ENCODE data around the gene BLM. TPM values are rescaled to one million over a fixed set of nuclear protein-coding genes. Genes with fewer than 3 reads are reported as not detected.
A peak's percentile ranks its signal among the peaks of the same experiment; 100 is the strongest.

BLM gene
- total and polyA plus RNA-seq, 2 of the 13 experiments (the other 11 are each of a cell fraction or from before 2014, with no cell fraction given): 5.1 to 11.8 TPM

- no peak for TF ChIP-seq SOX6 (IDR thresholded peaks at IDR 0.05)
- TF ChIP-seq SOX6 (CRISPR knock-in tag; IDR thresholded peaks at IDR 0.05): no peak
- peak; percentile 52; the same call in 1 of the 2 replicates for TF ChIP-seq TFDP1 (CRISPR knock-in tag; IDR thresholded peaks at IDR 0.05; ENCODE audit: borderline replicate concordance)
- TF ChIP-seq ISL2 (CRISPR knock-in tag; IDR thresholded peaks at IDR 0.05): no peak
- no peak for TF ChIP-seq MIER3 (CRISPR knock-in tag; IDR thresholded peaks at IDR 0.05; ENCODE audit: borderline replicate concordance)
- TF ChIP-seq TFAP4 (IDR thresholded peaks at IDR 0.05; ENCODE audit: borderline replicate concordance, low read depth): no peak
- peak; percentile 42 for TF ChIP-seq NR2C2 (CRISPR knock-in tag; IDR thresholded peaks at IDR 0.05; ENCODE audit: borderline replicate concordance)
- no peak for TF ChIP-seq ZNF580 (CRISPR knock-in tag; IDR thresholded peaks at IDR 0.05; ENCODE audit: borderline replicate concordance, low read depth)
- no peak for TF ChIP-seq ATF7 (IDR thresholded peaks at IDR 0.05)
- no peak for TF ChIP-seq ATF7 (CRISPR knock-in tag; IDR thresholded peaks at IDR 0.05)
- no peak for TF ChIP-seq EP300 (IDR thresholded peaks at IDR 0.05; ENCODE audit: low read depth in 2 of 2, low read length in 2 of 2)
- 0 out of 2 replicates have a peak, but pooled peaks have one; percentile 17 for TF ChIP-seq EP300 (CRISPR knock-in tag; IDR thresholded peaks at IDR 0.05; ENCODE audit: borderline replicate concordance)
- TF ChIP-seq STAT6 (CRISPR knock-in tag; IDR thresholded peaks at IDR 0.05; ENCODE audit: borderline replicate concordance): no peak
- peak; percentile 69; the same call in 1 of the 2 replicates for TF ChIP-seq ESRRA (CRISPR knock-in tag; IDR thresholded peaks at IDR 0.05; ENCODE audit: low read depth)
- peak; percentile 57; the same call in 1 of the 2 replicates for TF ChIP-seq HNF4G (IDR thresholded peaks at IDR 0.05; ENCODE audit: borderline replicate concordance, low read depth, low read length)
- no peak for TF ChIP-seq HNF4G (CRISPR knock-in tag; IDR thresholded peaks at IDR 0.05; ENCODE audit: borderline replicate concordance, low read depth)
- TF ChIP-seq XRCC5 (optimal IDR thresholded peaks at IDR 0.05; ENCODE audit: low read length): peak; percentile 16
- TF ChIP-seq HNF4A (CRISPR knock-in tag; IDR thresholded peaks at IDR 0.05): peak; percentile 76
- TF ChIP-seq SMARCC2 (IDR thresholded peaks at IDR 0.05): no peak
- no peak for TF ChIP-seq ZNF326 (CRISPR knock-in tag; IDR thresholded peaks at IDR 0.05; ENCODE audit: borderline replicate concordance)
- TF ChIP-seq ZNF512 (CRISPR knock-in tag; IDR thresholded peaks at IDR 0.05): no peak
- TF ChIP-seq KDM4B (CRISPR knock-in tag; IDR thresholded peaks at IDR 0.05): no peak
- no peak for TF ChIP-seq AGO2 (optimal IDR thresholded peaks at IDR 0.05; ENCODE audit: low read depth, low read length)
- TF ChIP-seq ZNF205 (CRISPR knock-in tag; IDR thresholded peaks at IDR 0.05): no peak
- no peak for TF ChIP-seq MAFG (CRISPR knock-in tag; IDR thresholded peaks at IDR 0.05)
- TF ChIP-seq ZFP62 (CRISPR knock-in tag; IDR thresholded peaks at IDR 0.05): no peak
- TF ChIP-seq TBX2 (CRISPR knock-in tag; IDR thresholded peaks at IDR 0.05; ENCODE audit: borderline replicate concordance): no peak
These were observed 138.0 kb downstream of the BLM start (continued) for GRCh38 chr15:90855139-90855538.

Measured in HepG2 (cell line).